Stimulated activated CD8-positive, alpha-beta memory T cell treated with anti-CD3 and anti-CD28 coated beads, Interleukin-4, amount 100 ng/mL, for 1 hour (primary cell): Measurements from ENCODE around the gene KIF13A.
"Not testable (repeated sequence)": the region's sequence is repeated elsewhere in the genome, so short reads cannot be mapped to it uniquely, and the experiment has no call there.

Experiments
- DNase-seq, 2 donors: peaks; one replicate each; pipeline ENCODE4 v3.0.0-alpha.2; 2020; ENCODE audit warnings: low read depth in 2 of 2, low spot score in 1 of 2

KIF13A gene

DNA sequence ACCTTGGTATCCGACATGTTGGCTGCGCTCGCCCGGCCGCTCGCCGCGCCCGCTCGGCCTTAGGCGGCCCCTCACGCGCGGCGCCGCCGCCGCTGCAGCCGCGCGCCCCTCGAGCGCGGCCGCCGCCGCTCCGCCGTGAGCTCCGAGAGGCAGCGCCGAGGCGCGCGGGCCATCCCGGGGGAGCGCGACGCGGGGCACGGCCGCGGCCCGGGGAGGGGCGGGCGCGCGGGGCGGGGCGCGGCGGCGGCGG is at the start of gene KIF13A:
Gene KIF13A (minus strand): TSS at position 189 of the 250 bp plus-strand sequence. CDS start 172 bp downstream, at position 17.
- DNase-seq = no peak

DNA sequence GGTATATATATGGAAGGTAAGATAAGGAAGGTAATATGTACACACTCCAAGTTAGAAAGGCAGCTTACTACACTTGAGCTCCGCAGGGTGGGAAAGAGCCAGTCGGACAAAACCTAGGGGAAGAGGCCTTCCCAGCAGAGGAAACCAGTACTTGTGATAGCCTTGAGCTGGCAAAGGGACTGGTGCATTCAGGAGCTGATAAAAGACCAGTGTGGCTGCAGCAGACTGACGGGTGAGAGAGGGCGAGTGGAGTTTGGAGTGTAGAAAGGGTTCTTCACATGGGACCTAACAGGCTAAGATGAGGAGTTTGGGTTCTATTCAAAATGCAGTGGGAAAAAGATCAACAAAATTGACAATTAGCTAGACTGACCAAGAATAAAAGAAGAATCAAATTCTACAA is 49.3 kb upstream of the KIF13A start:
- no peak for DNase-seq

DNA sequence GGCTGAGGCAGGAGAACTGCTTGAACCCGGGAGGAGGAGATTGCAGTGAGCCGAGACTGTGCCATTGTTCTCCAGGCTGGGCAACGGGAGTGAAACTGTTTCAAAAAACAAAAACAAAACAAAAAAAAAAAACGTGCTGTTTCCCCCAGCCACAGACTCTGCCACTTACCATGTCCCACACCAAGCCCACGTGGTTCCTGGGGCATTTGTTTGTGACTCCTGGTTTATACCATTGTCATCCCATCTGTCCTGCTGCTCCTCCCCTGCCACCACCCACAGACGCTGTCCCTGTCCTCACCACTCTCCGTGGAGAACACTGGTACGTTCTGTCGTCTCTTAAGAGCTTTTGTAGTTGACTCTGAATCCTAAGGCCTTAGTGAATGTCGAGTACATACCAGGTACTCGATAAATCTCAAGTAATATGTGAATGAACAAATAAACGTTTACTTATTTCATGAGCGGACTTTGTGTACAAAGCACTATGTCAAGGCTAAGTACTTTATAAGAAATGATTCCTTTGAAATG is 48.0 kb upstream of the KIF13A start:
- DNase-seq = no peak

DNA sequence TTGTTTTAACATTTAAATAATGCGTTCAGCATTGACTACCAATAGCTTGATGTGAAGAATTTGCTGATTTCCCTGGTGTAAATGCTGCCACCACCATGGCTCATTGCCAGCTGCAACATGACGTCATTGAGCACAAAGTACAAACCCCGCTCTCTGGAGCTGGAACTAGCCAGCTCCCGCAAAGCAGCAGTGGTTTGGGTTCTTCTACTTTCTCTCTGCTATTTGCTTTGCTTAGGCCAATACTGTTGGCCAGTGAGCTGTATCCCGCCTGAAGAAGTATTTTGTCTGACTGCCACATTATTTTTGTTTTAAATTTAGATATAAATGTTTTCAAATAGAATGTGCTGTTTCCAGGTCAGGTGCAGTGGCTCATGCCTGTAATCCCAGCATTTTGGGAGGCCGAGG is 47.4 kb upstream of the KIF13A start:
- no peak for DNase-seq

DNA sequence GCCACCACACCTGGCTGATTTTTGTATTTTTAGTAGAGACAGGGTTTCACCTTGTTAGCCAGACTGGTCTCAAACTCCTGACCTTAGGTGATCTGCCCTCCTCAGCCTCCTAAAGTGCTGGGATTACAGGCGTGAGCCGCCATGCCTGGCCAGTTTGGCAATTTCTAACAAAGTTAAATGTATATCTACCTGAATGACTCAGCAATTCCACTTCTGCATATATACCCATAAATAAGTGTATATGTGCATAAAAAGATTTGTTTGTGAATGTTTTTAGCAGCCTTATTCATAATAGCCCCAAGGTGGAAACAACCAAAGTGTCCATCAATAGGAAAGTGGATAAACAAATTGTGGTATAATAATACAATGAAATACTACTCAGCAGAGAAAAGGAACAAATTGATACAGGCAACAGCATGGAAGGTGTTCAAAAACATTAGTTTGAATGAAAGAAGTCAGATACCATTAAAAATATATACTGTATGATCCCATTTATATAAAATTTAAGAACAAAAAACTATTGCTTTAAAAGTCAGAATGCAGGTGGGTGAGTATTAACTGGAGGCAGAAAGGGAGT is 44.3 kb upstream of the KIF13A start:
- DNase-seq = no peak

DNA sequence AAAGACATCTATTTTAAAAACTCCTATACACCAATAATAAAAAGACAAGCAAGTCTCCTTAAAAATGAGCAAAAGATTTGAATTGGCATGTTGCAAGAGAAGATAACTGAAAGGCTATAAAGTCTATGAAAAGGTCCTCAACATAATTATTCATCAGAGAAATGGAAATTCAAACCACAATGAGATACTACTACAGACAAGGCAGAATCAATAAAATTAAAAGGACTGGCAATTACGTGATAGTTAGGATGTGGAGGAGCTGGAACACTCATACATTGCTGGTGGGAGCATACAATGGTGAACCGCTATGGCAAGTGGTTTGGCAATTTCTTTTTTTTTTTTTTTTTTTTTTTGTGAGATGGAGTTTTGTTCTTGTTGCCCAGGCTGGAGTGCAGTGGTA is 43.8 kb upstream of the KIF13A start:
- no peak for DNase-seq

DNA sequence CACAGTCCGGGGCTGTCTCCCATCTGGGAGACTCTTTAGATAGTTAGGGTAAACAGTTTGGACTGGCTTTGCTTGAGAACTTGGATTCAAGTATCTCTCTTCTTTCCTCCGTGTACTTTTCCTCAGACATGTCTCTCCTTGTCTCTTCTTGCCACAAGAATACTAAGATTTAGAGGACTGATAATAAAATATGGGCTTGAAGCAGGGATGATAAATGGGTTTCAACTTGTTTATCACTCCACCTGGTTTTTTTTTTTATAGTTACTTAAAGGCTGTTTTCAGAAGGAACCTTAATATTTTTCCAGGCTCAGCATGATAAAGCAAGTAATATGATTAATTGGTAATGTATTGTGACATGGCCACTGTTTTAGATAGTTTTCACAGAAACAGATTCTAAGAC is 40.9 kb upstream of the KIF13A start:
- DNase-seq = no peak

DNA sequence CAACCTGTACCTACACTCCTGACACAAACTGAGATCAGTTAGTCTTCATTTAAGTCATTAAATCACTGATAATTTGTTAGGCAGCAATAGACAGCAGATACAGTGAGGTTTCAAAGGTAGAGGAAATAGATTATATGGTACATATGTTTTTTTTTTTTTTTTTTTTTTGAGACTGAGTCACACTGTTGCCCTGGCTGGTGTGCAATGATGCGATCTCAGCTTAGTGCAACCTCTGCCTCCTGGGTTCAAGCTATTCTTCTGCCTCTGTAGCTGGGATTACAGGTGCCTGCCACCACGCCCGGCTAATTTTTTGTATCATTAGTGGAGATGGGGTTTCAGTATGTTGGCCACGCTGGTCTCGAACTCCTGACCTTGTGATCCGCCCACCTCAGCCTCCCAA is 38.2 kb upstream of the KIF13A start:
- no peak for DNase-seq

DNA sequence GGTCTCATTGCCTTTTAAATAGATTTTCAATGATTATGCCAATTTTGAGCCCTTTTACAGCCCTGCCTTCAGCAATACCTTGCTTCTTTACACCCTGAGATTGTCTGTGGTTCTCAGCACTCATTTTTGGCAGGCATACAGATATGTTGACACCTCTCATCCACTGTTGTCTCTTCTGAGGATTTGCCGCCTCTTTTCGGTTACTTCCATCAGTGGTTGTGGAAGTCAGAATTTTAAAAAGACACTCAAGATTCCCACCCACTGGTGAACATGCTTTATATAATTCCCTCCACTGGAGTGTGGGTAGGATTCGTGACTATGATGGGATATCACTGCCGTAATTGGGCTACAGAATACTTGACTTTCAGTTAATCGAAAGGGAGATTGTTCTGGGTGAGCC is 37.4 kb upstream of the KIF13A start:
- no peak for DNase-seq

DNA sequence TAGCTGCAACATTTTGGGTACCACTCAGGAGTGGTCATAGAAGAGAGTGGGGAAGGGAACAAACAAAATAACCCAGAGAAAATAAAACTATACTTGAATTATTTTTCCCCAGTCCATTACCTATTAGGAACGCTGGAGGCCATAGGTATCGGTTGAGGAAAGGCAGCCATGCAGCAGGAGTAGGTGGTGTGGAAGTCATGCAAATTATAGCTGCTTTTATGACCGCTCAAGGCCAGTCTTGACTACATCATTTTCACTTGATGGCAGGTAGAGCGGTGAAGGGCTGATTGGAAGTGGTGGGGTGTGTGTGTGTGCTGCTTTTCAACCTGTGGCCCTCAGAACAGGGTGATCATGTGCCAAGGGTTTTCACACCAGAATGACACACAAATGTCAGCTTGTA is 36.5 kb upstream of the KIF13A start:
- no peak for DNase-seq

DNA sequence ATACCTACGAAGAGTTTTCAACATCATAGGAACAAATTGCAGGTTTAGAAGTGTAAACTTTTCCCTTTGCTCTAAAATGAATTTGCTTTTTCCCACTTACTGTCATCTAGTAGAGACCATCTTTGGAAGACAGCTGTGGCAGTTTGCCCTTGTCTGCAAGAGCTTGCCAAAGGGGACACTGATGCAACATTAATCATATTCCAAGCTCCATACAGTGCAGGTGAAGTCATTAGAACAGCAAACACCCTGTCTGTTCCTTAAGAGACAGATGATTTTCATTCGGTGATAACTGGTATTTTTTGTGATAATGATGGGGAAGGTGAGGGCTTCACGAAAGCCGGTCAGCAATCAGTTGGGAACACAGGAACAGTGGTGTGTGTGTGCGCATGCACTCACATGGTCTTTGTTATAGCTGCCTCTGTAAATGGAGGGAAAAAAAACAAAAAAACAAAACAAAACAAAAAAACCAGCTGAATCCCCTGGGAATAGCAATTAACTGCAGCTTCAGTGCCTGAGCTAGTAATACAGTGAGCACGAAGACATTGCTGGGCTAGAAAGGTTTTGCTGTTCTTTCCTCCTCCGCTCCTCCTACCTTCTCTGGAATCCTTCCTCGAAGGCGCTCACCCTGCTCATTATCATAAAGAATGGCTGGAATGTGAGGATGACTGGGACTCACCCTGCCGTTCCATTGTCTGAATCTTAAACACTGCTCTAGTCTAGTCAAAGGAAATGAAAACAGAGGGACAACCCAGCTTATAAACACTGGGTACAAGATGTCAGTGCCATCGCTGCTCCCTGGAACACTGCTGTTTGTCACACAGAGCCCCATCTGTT is 35.2 kb upstream of the KIF13A start:
- no peak for DNase-seq

DNA sequence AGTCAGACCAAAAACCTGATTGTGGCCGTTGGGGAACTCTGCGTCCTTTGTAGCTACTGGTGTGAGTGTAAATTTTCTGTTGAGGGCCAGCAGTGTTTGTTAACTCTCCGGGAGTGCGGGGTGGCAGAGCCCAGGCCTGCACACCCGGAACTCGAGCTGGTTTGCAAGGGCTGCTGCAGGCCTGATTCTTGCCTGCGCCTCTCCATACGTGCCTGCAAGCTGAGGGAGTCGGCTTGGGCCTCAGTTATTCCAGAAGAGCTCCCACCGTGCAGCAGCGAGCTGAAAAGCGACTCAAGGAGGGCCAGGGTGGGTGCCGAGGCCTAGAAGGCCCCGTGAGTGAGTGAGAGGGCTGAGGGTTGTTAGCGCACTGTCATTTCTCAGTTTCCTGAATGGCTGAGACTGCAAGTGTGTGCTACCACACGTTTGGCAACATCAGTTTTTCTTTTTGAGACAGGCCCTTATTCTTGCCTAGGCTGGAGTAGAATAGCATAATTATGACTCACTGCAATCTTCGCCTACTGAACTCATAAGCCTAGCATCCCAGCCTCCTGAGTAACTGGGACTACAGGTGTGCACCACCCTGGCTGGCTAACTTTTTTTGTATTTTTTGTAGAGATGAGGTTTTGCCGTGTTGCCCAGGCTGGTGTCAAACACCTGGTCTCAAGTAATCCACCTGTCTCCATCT is 33.9 kb upstream of the KIF13A start:
- no peak for DNase-seq

DNA sequence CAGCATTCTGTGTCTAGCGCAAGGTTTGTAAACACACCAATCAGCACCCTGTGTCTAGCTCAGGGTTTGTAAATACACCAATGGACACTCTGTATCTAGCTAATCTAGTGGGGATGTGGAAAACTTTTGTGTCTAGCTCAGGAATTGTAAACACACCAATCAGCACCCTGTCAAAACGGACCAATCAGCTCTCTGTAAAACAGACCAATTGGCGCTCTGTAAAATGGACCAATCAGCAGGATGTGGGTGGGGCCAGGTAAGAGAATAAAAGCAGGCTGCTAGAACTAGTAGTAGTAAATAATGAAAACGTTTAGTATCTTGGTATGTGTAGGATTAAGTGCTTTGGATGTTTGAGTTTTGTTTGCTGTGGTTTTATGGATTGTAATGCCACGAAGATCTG is 33.1 kb upstream of the KIF13A start:
- not testable (repeated sequence) for DNase-seq

DNA sequence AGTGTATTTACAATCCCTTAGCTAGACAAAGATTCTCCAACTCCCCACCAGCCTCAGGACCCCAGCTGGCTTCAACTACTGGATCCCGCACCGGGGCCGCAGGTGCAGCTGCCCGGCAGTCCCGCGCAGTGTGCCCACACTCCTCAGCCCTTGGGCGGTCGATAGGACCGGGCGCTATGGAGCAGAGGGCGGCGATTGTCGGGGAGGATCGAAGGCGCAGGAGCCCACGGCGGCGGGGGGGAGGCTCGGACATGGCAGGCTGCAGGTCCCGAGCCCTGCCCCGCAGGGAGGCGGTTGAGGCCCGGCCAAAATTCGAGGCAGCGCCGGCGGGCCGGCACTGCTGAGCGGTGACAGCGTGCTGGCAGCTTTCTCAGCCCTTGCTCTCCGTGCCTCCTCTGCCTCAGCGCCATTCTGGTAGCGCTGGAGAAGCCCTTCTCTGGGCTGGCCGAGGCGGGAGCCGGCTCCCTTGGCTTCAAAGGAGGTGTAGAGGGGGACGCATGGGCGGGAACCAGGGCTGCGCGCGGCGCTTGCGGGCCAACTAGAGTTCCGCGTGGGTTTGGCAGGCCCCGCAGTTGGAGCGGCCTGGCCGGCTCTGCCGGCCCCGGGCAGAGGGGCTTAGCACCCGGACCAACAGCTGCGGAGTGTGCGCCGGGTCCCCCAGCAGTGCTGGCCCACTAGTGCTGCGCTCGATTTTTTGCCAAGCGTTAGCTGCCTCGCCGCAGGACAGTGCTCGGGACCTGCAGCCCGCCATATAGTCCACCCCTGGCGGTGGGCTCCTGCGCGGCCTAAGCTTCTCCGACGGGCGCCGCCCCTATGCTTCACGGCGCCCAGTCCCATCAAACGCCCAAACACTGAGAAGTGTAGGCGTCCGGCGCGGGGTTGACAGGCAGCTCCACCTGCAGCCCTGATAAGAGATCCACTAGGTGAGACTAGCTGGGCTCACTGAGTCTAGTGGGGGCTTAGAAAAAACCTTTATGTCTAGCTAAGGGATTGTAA is 32.4 kb upstream of the KIF13A start:
- DNase-seq = no peak

DNA sequence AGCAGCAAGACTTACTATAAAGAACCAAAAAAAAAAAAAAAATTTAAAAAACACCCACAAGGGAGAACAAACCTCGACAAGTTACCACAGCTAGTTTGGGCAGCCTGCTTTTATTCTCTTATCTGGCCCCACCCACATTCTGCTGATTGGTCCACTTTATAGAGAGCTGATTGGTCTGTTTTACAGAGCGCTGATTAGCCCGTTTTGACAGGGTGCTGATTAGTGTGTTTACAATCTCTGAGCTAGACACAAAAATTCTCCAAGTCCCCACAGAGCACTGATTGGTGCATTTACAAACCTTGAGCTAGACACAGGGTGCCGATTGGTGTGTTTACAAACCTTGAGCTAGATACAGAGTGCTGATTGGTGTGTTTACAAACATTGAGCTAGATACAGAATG is 31.7 kb upstream of the KIF13A start:
- DNase-seq = not testable (repeated sequence)

DNA sequence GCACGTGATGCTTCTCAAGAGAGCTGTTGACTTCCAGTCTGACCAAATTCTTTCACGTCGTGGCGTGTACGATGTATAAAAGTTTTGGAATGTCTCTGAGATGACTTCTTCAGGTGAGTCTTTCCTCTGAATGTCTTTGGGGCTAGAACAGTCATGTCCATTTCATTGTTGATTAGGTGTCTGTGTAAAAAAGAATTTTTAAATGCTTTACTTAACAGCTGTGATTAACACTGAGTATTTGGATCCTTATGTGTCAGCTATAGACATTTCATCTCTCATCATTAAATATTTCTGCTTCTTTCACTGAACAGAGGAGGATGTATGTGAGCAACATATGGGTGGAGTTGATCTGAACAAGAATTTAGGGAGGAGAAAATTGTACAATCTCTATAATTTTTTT is 29.3 kb upstream of the KIF13A start:
- no peak for DNase-seq

DNA sequence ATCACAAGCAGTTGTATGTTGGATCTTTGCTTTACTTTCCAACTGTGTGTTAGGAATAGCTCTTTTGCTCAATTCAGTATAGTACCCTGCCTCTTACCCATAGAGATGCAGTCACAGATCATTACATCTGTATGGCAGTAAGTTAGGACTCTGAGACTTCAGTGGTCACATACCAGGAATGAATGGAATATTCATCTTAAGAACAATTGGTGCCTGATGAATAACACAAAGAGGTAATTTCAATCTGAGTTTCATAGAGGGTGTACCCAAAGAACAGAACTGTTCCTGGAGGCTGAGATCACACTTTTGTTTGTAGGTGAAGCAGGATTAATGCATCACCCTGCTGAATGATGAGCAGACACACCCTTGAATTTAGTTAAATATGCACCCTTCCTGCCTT is 28.7 kb upstream of the KIF13A start:
- DNase-seq = no peak

DNA sequence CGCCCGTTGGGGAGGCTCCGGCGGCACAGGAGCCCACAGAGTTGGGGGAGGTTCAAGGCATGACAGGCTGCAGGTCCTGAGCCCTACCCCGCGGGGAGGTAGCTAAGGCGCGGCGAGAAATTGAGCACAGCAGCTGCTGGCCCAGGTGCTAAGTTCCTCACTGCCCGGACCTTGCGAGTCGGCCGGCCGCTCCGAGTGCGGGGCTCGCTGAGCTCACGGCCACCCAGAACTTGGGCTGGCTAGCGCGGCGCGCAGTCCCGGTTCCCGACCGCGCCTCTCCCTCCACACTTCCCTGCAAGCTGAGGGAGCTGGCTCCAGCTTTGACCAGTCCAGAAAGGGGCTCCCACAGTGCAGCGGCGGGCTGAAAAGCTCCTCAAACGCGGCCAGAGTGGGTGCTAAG is 23.9 kb upstream of the KIF13A start:
- no peak for DNase-seq

DNA sequence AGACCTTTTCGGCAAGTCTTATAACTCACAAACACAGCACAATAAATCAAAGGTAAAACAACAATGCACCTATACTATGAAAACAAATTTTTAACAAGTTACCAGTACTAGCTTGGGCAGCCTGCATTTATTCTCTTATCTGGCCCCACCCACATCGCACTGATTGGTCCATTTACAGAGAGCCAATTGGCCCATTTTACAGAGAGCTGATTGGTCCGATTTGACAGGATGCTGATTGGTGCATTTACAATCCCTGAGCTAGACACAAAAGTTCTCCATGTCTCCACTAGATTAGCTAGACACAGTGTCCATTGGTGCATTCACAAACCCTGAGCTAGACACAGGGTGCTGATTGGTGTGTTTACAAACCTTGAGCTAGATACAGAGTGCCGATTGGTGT is 23.1 kb upstream of the KIF13A start:
- DNase-seq = not testable (repeated sequence)

DNA sequence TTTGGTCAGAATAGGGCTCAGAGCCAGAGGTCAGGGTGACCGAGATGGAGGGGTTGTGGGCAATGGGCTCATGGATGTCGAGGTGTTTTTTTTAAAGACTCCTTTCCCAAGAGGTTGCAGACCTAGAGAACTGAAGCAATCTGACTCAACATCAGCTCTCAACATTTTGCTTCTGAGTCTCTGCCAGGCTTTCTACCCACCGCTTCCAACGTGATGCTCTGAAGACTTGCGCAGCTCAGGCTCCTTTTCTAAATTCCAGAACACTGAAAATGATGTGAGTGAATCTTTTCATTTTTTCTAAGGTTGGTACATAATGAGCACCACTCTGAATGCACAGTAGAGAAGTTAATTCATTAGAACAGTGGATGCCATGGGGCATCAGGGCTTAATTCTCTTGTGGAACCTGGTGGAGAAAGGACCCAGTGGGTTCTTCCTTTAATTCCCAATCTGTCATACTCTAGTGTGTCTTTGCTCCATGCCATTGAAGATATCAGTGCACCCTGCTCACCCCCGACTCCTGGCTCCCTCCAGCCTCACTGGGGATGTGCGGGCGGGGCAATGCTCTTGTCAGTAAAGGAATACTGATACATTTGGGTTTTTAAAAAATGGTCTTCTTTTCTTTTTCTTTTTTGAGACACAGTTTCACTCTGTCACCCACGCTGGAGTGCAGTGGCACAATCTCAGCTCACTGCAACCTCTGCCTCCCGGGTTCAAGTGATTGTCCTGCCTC is 17.0 kb upstream of the KIF13A start:
- DNase-seq = no peak

DNA sequence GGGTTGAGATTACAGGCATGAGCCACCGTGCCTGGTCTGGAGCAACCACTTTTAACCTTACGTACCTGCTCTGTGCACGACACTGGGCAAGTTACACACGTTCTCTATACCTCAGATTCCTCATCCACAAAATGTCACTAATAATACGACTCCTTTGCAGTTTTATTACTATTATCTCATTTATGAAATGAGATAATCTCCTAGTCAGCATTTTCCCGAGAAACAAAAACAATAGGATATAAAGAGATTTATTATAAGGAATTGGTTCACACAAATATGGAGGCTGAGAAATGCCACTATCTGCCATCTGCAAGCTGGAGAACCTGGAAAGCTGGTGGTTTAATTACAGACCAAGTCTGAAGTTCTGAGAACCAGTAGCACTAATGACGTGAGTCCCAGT is 12.0 kb upstream of the KIF13A start:
- no peak for DNase-seq
